Dedifferentiated amniotic fluid mesenchymal stem cell (primary cell): ENCODE data around the gene ELF4.
"Not testable (repeated sequence)": the region's sequence is repeated elsewhere in the genome, so short reads cannot be mapped to it uniquely, and the experiment has no call there.

Source experiments
- DNase-seq: peaks from one replicate; pipeline ENCODE4 v3.0.0-alpha.2; 2016; ENCODE audit errors: extremely low spot score

The ELF4 gene

DNA sequence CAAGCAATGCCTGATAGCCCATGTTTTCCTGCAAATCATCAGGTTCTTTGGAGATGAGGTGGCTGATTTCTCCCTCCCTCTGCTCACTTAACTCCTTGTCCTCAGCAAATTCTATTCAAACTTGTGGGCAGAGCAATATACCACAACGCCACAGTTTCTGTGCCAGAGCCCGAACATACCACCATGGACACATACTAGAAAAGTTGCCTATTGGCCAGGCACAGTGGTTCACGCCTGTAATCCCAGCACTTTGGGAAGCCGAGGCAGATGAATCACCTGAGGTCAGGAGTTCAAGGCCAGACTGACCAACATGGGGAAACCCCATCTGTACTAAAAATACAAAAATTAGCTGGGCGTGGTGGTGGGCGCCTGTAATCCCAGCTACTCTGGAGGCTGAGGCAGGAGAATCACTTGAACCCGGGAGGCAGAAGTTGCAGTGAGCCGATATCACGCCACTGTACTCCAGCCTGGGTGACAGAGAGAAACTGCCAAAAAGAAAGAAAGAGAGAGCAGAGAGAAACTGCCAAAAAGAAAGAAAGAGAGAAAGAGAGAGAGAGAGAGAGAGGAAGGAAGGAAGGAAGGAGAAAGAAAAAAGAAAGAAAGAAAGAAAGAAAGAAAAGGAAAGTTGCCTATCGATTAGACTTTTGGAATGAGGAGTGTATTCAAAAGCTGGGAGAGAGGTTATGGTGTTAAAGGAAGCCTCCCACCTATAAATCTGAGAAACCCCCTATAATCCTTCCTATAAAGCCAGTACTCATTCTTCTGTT lies 5.0 kb upstream of the ELF4 start:
- not testable (repeated sequence) for DNase-seq

DNA sequence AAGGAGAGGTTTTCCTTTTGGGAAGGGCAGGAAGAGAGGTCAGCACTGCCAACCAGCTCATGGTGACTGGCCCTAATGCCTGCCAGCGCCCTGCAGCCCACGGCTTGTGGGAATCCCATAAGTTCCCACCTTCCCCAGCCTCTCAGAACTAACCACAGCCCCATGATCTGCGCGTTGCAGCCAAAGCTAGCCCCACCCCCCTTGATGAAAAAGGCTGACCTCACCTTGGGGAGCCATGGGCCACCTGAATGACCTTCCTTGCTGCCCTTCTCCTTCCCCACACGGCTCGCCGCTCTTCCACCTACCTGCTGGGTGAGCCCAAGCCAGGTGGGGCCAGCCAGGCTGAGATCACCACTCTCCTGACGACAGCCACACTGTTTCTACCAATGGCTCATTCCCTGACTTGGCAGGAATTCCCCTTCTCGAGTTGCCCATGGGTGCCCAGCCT lies 3.9 kb upstream of the ELF4 start:
- DNase-seq, result no peak

DNA sequence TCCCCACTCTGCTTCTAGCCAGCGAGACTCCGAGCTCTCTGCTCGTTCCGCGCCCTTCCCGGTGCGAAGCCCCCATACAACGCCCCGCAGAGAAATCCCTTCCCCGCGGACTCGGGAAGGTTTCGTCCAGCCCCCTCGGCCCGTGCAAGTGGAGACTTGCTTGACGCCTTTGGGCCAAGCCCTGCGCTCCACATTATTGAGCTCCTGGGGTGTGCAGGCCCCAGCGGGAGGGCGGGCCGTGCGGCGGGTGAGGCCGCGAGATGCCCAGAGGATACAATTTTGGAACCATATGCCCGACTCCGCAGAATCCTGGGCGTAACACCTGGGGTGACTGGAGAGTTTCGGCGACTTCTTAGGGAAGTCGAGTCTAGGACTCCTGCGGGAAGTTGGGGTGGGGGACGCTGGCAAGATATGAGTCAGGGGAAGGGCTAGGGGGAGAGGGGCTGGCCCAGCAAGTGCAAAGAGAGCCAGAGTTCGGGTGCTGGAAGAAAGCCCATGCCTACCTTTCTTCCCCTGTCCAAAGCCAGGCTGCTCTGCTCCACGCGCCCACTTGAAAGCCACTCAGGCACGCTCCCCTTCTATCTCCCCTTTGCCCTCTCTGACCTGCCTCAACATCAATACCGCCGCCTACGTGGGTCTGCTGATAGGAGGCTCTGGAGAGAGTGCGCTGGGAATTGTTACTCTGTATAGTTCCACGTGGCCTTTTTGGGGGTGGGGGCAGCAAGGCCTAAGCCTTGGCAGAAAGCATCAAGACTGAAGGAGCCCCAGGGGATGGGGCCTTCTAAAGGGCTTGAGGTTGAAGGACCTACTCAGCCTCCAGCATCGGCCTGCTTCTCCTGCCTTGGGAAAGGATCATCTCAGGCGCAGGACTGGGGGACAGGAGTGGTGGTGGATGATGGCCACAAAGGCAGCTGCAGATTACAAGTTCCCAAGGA lies 1.2 kb upstream of the ELF4 start:
- DNase-seq, result no peak

DNA sequence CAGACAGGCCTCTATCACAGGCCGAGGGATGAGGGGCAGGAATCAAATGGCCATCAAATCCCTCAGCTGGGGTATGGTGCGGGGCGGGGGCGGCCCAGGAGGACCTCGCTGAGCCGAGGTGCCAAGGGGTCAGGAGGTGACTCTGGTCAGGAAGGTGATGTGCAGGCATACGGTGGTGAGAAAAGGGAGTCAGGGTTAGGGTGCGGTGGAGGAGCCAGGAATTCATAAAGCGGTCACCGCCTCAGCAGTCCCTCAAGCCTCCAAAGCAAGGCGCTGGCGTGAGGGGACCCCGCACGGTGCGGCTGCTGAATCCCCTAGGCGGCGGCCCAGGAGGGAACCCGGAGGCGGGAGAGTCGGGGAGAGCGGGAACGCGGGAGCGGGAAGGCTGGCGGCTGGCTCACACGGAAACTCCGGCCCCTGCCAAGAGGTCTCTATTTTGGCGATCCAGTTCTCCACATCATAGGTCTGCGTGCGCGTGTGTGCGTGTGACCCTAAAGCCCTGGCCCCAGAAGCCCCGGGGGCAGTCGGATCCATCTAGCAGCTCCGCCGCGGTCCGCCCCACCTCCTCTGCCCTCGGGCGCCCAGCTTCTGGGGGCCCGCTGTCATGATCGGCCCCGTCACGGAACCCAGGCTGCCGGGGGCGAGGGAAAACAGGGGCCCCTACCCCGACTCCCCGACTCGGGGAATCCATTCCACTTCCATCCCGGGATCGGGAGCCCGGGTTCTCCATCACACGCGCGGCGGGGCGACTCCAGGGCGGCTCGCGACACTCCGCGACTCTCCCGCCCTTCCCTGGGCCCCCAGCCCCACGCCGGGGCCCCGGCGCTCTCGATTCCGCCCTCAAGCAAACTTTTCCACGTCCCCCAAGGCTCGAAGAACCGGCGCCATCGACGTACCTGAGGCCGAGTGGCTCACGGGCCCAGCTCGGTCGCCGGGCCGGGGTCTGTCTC lies 593 bp downstream of the ELF4 start:
- no peak for DNase-seq

DNA sequence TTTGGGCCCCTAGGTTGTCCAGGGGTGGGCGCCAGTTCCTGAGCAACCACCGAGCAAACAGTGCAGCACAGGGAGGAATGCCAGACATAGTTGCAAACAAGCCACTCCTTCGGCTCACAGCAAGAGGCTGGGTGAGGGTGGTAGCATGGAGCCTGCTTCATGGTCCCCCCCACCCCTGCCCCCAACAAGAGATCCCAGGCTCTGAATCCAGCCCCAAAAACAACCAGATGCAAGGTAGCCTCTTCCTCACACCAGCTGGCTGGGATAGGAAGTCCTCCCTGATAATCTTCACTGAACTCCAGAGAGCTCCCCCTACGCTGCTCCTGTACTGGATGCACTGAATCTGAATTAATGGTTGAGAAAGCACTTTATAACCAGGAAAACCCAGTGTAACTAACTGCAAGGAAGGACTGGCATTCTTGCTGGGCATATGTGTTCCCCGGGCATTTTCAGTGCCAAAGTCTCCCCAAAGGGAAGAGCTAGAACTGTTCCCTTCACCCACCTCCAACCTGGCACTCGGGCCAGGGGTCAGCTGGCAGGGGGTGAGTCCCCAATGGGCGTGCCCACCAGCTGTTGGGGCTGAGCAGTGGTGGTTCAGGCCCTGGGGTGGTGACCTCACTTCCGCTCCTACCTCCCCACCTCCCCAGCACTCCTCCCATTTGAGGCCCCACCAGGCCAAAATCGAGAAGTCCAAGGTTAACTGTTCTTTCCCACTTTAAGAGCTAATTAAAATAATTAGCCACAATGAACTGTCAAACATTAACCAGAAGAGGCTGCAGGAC lies 1.5 kb downstream of the ELF4 start:
- DNase-seq, result no peak

DNA sequence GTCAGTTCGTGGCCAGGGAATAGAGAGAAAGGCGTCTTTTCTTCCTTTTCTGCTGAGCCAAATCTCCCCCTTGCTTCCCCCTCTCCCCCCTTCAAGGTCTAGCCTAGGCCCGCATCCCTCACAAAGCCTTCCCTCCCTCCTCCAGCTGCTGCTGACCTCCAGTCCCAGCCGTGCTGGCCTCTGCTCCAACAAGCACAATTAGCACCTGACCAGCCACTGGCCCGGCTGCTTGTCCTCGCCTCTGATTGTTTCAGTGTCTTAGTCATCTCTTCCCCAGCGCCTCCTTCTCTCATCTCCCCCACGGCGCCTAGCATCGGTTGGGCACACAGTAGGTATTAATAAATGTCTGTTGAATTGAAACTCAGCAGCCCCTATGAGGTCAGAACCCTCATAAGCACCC lies 4.2 kb downstream of the ELF4 start:
- DNase-seq, result no peak

DNA sequence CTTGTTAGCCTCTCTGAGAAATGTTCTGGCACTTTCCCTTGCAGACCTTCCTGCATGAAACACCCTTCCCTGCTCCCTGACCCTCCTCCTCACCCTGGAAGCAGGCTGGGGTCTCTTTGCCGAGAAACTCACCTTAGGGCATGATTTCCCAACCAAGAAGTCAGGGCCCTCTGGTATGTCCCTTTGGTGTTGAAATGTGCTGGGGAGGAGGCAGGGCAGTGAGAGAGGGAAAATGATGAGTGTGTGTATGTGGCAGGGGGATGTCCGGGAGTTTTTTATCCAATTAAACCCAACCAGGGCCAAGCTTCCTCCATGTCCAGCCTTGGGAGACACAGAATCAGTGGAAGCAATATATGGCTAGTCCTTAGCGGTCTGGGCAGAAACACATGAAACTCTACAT lies 5.1 kb downstream of the ELF4 start:
- DNase-seq, result no peak

DNA sequence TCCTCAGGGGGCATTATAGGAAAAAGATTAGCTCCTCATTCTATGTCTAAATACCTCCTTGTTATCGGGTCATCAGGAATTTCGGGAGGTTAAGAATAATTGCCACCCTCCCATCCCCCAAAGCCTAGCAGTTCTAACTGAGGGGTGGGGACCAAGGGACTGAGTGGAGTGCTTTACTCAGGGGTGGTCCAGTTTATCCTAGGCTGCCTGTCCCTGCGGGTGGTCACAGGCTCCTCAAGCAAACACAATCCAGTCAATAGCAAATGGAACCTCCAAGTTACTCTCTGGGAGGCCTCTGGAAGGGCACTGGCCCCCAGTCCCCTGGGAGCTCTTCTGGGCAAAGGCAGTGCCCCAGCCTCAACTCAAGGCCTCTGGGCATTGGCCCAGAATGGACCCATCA lies 6.7 kb downstream of the ELF4 start:
- no peak for DNase-seq

DNA sequence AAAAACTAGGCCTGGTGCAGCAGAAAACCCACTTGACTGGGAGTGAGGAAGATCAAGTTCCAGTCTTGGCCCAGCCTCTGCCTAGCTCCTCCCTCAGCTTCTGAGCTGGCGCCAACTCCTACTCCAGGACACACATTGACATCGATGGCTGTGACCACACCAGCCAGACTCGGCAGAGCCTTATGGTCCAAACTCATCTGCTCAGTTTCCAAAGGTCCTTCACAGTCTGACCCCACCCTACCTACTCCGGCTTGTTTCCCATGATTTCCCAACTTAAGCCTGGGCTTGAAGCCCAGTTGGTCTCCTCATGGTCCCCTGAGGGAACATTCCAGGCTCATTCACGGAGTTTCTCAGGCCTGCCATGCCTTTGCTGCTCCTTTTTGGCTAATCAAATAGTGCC lies 10.1 kb downstream of the ELF4 start:
- DNase-seq, result peak; percentile 40

DNA sequence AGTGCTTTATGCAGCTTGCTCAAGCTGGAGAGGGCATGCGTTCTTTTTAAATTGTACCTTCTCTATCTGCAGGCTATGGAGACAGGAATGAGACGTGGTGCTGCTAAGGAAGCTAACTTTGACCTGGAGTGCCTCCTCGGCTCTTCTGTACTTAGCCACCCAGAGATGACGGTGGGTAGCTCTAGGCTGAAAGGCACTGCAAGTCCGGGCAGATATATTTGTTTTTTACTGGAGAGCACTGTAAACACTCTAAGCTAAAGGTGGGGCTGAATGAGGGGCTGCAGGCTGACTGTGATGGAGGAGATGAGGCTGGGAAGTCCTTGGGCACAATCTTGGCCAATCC lies 12.1 kb downstream of the ELF4 start:
- DNase-seq, result no peak

DNA sequence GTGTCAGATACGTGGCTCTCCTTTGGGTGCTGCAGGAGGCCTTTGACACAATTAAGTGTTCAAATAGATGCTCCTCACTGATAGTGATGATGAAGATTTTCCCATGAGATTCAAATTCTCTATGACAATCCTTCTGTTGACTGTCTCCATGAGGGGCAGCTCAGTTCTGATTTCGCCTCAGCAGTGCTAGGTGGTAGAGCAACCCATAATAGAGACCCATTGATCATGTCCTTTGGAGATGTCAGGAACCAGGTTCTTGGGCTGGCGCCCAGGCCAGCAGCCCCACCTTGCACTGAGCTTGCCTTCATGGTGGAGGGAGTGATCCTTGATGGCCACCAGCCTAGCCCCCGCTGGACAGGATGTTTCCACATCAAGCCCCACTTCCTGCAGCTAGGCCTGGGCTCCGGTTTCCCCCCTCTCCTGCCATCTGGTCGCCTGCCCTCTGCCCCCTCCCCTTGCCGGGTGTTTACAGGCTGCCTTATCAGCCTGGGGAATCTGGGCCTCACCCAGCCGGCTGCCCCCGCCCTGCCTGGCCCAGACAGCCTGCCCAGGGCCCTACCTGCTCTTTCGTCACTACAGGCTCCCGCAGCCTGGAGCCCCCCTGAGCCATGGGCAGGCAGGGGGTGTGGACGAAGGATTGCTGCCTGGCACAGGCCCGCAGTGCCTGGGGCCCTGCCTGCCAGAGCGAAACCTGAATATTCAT lies 12.6 kb downstream of the ELF4 start:
- DNase-seq, result no peak

DNA sequence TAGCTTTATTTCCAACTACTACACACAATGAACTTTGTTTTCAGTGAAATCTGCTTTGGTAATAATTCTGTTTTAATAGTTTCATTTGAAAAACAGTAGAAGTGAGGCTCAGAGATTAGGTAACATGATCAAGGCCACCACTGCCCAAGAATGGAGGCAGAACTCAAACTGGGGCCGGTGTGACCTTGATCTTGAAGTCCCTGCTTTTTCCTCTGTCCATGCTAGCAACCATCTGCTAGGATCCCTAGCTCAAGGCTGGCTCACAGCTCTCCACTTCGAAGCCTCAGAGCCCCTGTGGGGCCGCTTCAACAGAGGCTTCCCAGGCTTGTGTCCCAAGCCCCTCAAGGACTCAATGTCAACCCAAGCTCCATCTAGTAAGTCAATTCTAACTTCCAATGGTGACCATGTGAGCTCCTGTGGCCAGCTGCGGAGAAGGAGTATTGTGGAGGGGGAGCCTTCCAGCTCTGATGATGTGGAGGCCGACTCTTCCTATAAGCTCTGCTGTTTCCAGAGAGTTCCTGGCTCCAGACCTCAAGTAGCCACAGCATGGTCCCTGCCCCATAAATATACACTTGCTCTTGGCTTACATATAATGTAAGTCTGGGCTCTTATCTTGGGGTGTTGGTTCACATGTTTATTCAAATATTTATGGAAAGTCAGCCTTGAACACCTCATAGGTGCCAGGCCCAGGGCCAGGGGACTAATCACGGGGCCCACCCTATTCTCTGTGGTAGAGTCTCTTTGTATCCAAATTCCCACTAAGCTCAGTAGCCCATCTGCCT lies 14.9 kb downstream of the ELF4 start:
- DNase-seq, result no peak

DNA sequence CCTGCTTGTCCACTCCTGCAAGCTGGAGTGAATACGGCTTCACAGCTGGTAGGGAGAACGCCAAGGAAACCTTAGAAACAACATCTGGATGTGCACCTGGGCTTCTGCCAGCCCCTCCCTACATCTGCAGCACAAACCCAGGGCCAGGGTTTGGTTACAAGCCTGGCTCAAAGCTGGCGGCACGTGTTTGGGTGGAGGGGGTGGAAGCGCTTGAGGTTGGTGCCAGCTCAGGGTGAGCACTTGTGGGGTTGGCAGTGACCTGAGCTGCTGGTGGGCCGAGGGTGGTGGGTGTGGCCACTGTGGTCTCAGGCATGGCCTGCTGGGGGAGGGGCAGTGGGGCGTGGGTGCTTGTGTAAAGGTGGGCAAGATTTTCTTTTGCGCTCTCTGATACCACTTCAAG lies 15.6 kb downstream of the ELF4 start:
- no peak for DNase-seq

DNA sequence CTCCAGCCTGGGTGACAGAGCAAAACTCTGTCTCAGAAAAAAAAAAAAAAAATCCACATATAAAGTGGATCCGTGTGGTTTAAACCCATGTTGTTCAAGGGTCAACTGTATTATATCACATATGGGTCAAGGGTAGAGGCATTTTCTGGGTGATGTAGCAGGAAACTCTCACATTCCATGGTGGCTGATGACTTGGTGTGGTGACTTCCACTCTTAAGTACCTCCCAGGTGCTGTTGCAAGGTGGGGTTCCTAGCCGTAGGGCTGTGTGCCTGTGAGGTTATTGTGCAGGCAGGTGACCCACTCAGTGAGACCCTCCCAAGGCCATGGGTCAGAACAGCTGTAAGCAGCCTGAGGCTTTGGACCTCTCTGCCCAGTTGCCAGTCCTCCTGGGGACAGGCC lies 17.0 kb downstream of the ELF4 start:
- no peak for DNase-seq

DNA sequence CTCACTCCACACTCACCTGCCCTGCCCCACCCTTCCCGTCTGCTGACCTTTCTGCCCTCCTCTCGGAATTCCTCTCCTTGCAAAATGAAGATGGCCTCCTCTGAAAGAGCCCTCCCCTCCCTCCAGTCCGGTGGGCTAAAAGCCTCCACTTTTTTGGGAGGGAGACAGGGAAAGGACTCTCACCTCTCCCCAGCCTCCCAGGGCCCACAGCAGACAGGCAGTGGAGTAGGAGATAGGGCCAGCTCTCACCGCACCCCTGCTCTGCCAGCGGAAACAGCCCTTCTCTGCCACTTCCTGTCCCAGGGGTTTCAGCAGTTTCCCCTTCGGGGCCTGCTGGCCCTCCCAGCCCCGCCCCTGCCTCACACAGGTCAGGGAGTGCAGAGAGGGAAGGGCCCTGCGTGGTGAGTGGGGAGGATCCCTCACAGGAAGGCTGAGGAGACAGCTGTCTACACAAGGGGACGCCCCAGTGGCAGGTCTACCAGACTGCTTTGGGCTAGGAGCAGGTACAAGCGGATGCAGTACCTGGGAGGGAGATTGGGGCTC lies 18.2 kb downstream of the ELF4 start:
- DNase-seq, result no peak

DNA sequence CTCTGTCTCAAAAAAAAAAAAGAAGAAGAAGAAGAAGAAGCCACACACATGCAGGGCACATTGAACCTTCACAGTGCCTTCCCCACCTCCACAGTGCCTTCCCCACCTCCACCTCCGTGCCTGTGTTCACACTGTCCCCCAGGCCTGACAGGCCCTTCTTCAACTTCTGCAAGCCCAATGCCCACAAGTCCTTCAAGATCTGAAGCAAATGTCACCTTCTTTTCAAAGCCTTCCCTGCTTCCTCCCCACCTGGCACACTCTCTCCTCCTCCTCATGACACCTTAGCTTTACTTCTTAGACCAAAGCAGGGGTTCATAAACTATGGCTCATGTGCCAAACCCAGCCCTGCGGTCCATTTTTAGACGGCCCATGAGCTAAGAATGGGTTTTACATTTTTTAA lies 19.9 kb downstream of the ELF4 start:
- no peak for DNase-seq

DNA sequence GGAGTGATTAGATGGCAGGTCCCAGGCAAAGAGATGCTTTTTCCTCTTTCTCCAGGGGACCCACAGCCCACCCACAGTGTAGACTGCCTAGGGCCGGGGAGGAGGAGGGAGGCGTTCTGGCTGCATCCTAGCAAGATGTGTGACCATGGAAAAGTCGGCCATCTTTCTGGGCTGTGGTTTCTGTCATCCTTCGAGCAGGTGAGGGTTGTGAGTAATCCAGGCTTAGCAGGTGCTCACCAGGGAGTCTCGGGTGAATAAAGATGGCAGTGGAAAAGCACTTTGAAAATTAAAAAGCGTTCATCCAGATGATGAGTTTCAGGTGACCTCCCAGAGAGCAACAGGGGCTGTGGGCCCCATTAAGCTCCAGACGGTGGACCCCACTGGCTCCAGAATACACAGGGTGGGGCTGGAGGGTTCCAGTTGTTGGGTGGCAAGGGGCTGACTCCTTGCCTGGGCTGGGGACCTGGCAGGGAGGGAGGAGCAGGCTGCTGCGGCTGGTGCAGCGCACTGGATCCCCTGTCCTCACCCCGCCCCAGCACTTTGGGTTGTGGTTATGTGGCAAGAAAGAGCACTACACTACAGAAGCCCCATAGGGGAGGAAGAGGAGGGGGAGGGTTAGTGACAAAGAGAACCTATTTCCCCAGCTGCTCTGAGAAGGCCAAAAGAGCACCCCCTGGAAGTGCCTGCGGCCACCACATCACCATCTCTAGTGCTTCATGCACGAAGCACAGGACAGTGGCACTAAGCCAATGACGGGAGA lies 23.7 kb downstream of the ELF4 start:
- DNase-seq, result no peak

DNA sequence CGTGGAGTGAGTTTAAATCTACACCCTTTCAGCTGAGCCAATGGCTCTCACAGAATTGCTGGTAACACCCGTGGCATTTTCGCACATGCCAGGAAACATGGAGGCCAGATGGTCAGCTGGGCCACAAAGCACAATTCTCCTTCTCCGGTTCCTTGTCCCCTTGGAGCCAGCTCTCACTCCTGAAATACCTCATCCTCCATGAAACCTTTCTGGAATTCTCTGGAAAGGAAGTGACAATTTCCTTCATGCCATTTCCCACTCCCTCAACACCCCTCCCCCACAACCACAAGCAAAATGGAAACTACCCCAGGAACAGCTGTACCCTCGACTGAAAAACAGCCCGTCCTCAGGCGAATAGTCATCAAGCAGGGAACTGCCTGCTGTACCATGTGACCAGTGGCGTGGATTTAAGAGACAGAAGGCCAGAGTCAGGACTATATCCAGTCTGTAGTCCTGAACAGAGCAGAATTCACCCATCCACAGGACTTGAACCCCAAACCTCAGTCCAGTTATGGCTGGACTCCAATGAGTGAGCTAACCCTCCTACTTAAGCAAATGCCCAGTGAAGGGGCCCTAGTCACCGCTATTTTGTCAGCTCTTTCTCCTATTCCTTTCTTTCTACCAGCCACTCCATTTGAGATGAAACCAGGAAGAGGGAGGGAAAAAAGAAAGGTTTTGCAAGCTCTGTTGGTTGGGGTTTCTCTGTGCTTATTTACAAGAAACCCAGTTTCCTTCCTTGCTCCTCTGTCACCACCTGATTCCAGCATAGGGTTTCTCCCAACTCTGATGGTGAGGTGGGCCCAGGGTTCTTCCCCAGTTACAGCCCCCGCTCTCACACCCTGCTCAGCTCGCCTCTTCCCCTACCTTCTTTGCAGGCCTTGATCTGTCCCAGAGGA lies 24.5 kb downstream of the ELF4 start:
- DNase-seq, result no peak
